ENCODE data around the gene CSAD.
"Not testable (repeated sequence)": the region's sequence is repeated elsewhere in the genome, so short reads cannot be mapped to it uniquely, and the experiment has no call there.

Gene CSAD

GRCh38 chr12:53115112-53115890 lies 65.4 kb downstream of the CSAD start:
- no peak overlapping the region for H3K27ac ChIP-seq (ENCODE audit: low read length, poor library complexity, severe bottlenecking)
- no peaks in the 10 kb centered on the region for H3K27me3 ChIP-seq (ENCODE audit: control insufficient read depth in 1 of 2, insufficient read depth in 1 of 2, low read length in 2 of 2)
- H2BK12ac ChIP-seq (ENCODE audit: low read length in 2 of 2) = no peak overlapping the region
- H3K9ac ChIP-seq (ENCODE audit: low read length) = no peak overlapping the region
- H3K4me2 ChIP-seq (ENCODE audit: low read length, poor library complexity, severe bottlenecking) = no peak overlapping the region
- 84% methylated on average over 33 of the region's 33 CpGs for WGBS
- H2BK120ac ChIP-seq (ENCODE audit: low read depth, low read length) = no peak overlapping the region
- no peak overlapping the region for H4K8ac ChIP-seq (ENCODE audit: low read length)
- no peaks in the 10 kb centered on the region for H3K9me3 ChIP-seq (ENCODE audit: control insufficient read depth, low read length)
- H2BK15ac ChIP-seq (ENCODE audit: low read depth, poor library complexity, severe bottlenecking) = peak overlapping the region; percentile 54
- peaks cover 2% of the 10 kb centered on the region for H3K4me1 ChIP-seq (ENCODE audit: control insufficient read depth, insufficient read depth, low read depth, low read length)
- no peak overlapping the region for H3K4ac ChIP-seq (ENCODE audit: low read depth in 1 of 2, low read length in 2 of 2)
- peak overlapping the region; percentile 25 for H4K91ac ChIP-seq (ENCODE audit: low read length)
- H2BK5ac ChIP-seq (ENCODE audit: low read depth, low read length, poor library complexity, severe bottlenecking) = no peak overlapping the region
- H3K4me3 ChIP-seq (ENCODE audit: insufficient read depth in 1 of 2, low read depth in 1 of 2, low read length in 2 of 2) = no peak overlapping the region
- no peak for DNase-seq
- H3K79me1 ChIP-seq (replicated peaks; ENCODE audit: low read length, poor library complexity, severe bottlenecking) = no peaks in the 10 kb centered on the region
- no peaks in the 10 kb centered on the region for H3K36me3 ChIP-seq (ENCODE audit: control insufficient read depth in 1 of 2, insufficient read depth in 2 of 2, low read depth in 1 of 2, low read length in 2 of 2)
- peak overlapping the region in 1 of 2 experiments; percentile 57 for H3K14ac ChIP-seq (ENCODE audit: low read length in 2 of 2)
- H2AK5ac ChIP-seq (ENCODE audit: low read length, severe bottlenecking) = no peak overlapping the region
- no peak overlapping the region for H3K23ac ChIP-seq (ENCODE audit: low read length in 2 of 2)
- H3K18ac ChIP-seq (ENCODE audit: low read depth in 1 of 2, low read length in 2 of 2) = no peak overlapping the region
- no peak overlapping the region for H2AFZ ChIP-seq (ENCODE audit: low read depth, low read length)

- H3K18ac ChIP-seq (ENCODE audit: low read depth in 1 of 2, low read length in 2 of 2) = no peak overlapping the region
- no peak overlapping the region for H3K4ac ChIP-seq (ENCODE audit: low read depth in 1 of 2, low read length in 2 of 2)
- no peak overlapping the region for H4K8ac ChIP-seq (ENCODE audit: low read length)
- H2BK15ac ChIP-seq (ENCODE audit: low read depth, poor library complexity, severe bottlenecking) = no peak overlapping the region
- H2BK120ac ChIP-seq (ENCODE audit: low read depth, low read length) = no peak overlapping the region
- no peaks in the 10 kb centered on the region for H3K36me3 ChIP-seq (ENCODE audit: control insufficient read depth in 1 of 2, insufficient read depth in 2 of 2, low read depth in 1 of 2, low read length in 2 of 2)
- H2AK5ac ChIP-seq (ENCODE audit: low read length, severe bottlenecking) = no peak overlapping the region
- DNase-seq = no peak
- no peak overlapping the region for H3K14ac ChIP-seq (ENCODE audit: low read length in 2 of 2)
- H3K9me3 ChIP-seq (ENCODE audit: control insufficient read depth, low read length) = no peaks in the 10 kb centered on the region
- no peak overlapping the region for H2BK5ac ChIP-seq (ENCODE audit: low read depth, low read length, poor library complexity, severe bottlenecking)
- H3K27me3 ChIP-seq (ENCODE audit: control insufficient read depth in 1 of 2, insufficient read depth in 1 of 2, low read length in 2 of 2) = no peaks in the 10 kb centered on the region
- no peak overlapping the region for H3K9ac ChIP-seq (ENCODE audit: low read length)
- no peak overlapping the region for H3K23ac ChIP-seq (ENCODE audit: low read length in 2 of 2)
- H4K91ac ChIP-seq (ENCODE audit: low read length) = no peak overlapping the region
- no peak overlapping the region for H3K4me3 ChIP-seq (ENCODE audit: insufficient read depth in 1 of 2, low read depth in 1 of 2, low read length in 2 of 2)
- H3K4me1 ChIP-seq (ENCODE audit: control insufficient read depth, insufficient read depth, low read depth, low read length) = peaks cover 2% of the 10 kb centered on the region
- no peak overlapping the region for H3K4me2 ChIP-seq (ENCODE audit: low read length, poor library complexity, severe bottlenecking)
- H3K79me1 ChIP-seq (replicated peaks; ENCODE audit: low read length, poor library complexity, severe bottlenecking) = no peaks in the 10 kb centered on the region
- no peak overlapping the region for H2BK12ac ChIP-seq (ENCODE audit: low read length in 2 of 2)
- H2AFZ ChIP-seq (ENCODE audit: low read depth, low read length) = no peak overlapping the region
- no peak overlapping the region for H3K27ac ChIP-seq (ENCODE audit: low read length, poor library complexity, severe bottlenecking)
Observed at GRCh38 chr12:53113951-53114350, 66.8 kb downstream of the CSAD start.

- WGBS = 85% methylated on average over 11 of the region's 12 CpGs
- H2BK120ac ChIP-seq (ENCODE audit: low read depth, low read length) = no peak overlapping the region
- H3K18ac ChIP-seq (ENCODE audit: low read depth in 1 of 2, low read length in 2 of 2) = no peak overlapping the region
- H3K4me2 ChIP-seq (ENCODE audit: low read length, poor library complexity, severe bottlenecking) = no peak overlapping the region
- H3K36me3 ChIP-seq (ENCODE audit: control insufficient read depth in 1 of 2, insufficient read depth in 2 of 2, low read depth in 1 of 2, low read length in 2 of 2) = no peaks in the 10 kb centered on the region
- no peak overlapping the region for H3K27ac ChIP-seq (ENCODE audit: low read length, poor library complexity, severe bottlenecking)
- H4K8ac ChIP-seq (ENCODE audit: low read length) = no peak overlapping the region
- no peak overlapping the region for H3K4me3 ChIP-seq (ENCODE audit: insufficient read depth in 1 of 2, low read depth in 1 of 2, low read length in 2 of 2)
- no peak overlapping the region for H2BK5ac ChIP-seq (ENCODE audit: low read depth, low read length, poor library complexity, severe bottlenecking)
- H3K23ac ChIP-seq (ENCODE audit: low read length in 2 of 2) = no peak overlapping the region
- peaks cover 2% of the 10 kb centered on the region for H3K4me1 ChIP-seq (ENCODE audit: control insufficient read depth, insufficient read depth, low read depth, low read length)
- H2BK15ac ChIP-seq (ENCODE audit: low read depth, poor library complexity, severe bottlenecking) = no peak overlapping the region
- no peak for DNase-seq
- H2AFZ ChIP-seq (ENCODE audit: low read depth, low read length) = peak overlapping the region; percentile 53
- no peak overlapping the region for H3K14ac ChIP-seq (ENCODE audit: low read length in 2 of 2)
- no peak overlapping the region for H4K91ac ChIP-seq (ENCODE audit: low read length)
- H3K9ac ChIP-seq (ENCODE audit: low read length) = no peak overlapping the region
- H3K27me3 ChIP-seq (ENCODE audit: control insufficient read depth in 1 of 2, insufficient read depth in 1 of 2, low read length in 2 of 2) = no peaks in the 10 kb centered on the region
- H2AK5ac ChIP-seq (ENCODE audit: low read length, severe bottlenecking) = no peak overlapping the region
- no peaks in the 10 kb centered on the region for H3K9me3 ChIP-seq (ENCODE audit: control insufficient read depth, low read length)
- no peak overlapping the region for H2BK12ac ChIP-seq (ENCODE audit: low read length in 2 of 2)
- H3K79me1 ChIP-seq (replicated peaks; ENCODE audit: low read length, poor library complexity, severe bottlenecking) = no peaks in the 10 kb centered on the region
- no peak overlapping the region for H3K4ac ChIP-seq (ENCODE audit: low read depth in 1 of 2, low read length in 2 of 2)
Observed at GRCh38 chr12:53113136-53113705, 67.5 kb downstream of the CSAD start.

GRCh38 chr12:53112431-53112830 lies 68.3 kb downstream of the CSAD start:
- H2BK15ac ChIP-seq (ENCODE audit: low read depth, poor library complexity, severe bottlenecking); H2BK12ac ChIP-seq (ENCODE audit: low read length in 2 of 2); H3K27ac ChIP-seq (ENCODE audit: low read length, poor library complexity, severe bottlenecking); H3K14ac ChIP-seq (ENCODE audit: low read length in 2 of 2); H2AFZ ChIP-seq (ENCODE audit: low read depth, low read length); H3K27me3 ChIP-seq (ENCODE audit: control insufficient read depth in 1 of 2, insufficient read depth in 1 of 2, low read length in 2 of 2); H2BK120ac ChIP-seq (ENCODE audit: low read depth, low read length); H3K9me3 ChIP-seq (ENCODE audit: control insufficient read depth, low read length); H3K4me2 ChIP-seq (ENCODE audit: low read length, poor library complexity, severe bottlenecking); H4K91ac ChIP-seq (ENCODE audit: low read length); H3K36me3 ChIP-seq (ENCODE audit: control insufficient read depth in 1 of 2, insufficient read depth in 2 of 2, low read depth in 1 of 2, low read length in 2 of 2); H2AK5ac ChIP-seq (ENCODE audit: low read length, severe bottlenecking); H3K4ac ChIP-seq (ENCODE audit: low read depth in 1 of 2, low read length in 2 of 2); H3K4me3 ChIP-seq (ENCODE audit: insufficient read depth in 1 of 2, low read depth in 1 of 2, low read length in 2 of 2); H3K9ac ChIP-seq (ENCODE audit: low read length); H3K18ac ChIP-seq (ENCODE audit: low read depth in 1 of 2, low read length in 2 of 2); H3K4me1 ChIP-seq (ENCODE audit: control insufficient read depth, insufficient read depth, low read depth, low read length); H4K8ac ChIP-seq (ENCODE audit: low read length); DNase-seq; H3K23ac ChIP-seq (ENCODE audit: low read length in 2 of 2); H3K79me1 ChIP-seq (replicated peaks; ENCODE audit: low read length, poor library complexity, severe bottlenecking); H2BK5ac ChIP-seq (ENCODE audit: low read depth, low read length, poor library complexity, severe bottlenecking): not testable (repeated sequence)
- 92% methylated on average over 6 of the region's 7 CpGs for WGBS
